HCT116 (cell line): Measurements from ENCODE around the gene PLAC8L1. TPM values are rescaled to one million over a fixed set of nuclear protein-coding genes. Genes with fewer than 3 reads are reported as not detected.

Source experiments
- ATAC-seq: fragments of 200-7000 bp; cut with Tn5 transposase; 2 replicates; pipeline ENCODE4 v1.9.1; 2020; ENCODE audit warnings: mild to moderate bottlenecking, moderate library complexity
- BruUV-seq: library from RNA; stranded (reverse); fragments of 400-500 nt; replicated peaks from 2 replicates; lab custom pipeline; 2021; lab: Mats Ljungman, UMichigan
- CTCF ChIA-PET: fragments of 300-600 bp; sonication (Branson Sonifier 250); formaldehyde crosslinking; loops from one replicate; lab custom pipeline; 2021; ENCODE audit warnings: antibody characterized with exemption; lab: Charles Lee
- POLR2A ChIA-PET: fragments of 300-600, 350-600 bp; sonication (Branson Sonifier 250); formaldehyde crosslinking; loops from one replicate; lab custom pipeline; 2021; ENCODE audit warnings: antibody characterized with exemption; lab: Charles Lee
- RAD21 ChIA-PET, 2 experiments: fragments of 300-600 bp; sonication (Branson Sonifier 250); formaldehyde crosslinking; loops; one replicate each; lab custom pipeline; 2023; ENCODE audit warnings: low total read pairs in 2 of 2; ENCODE audit not compliant: uncharacterized antibody in 2 of 2, unreplicated experiment in 2 of 2, low non-redundant PET in 1 of 2; lab: Charles Lee
- DNase-seq: peaks from one replicate; pipeline ENCODE4 v3.0.0-alpha.2; 2010; ENCODE audit warnings: low read depth, low spot score
- H2AFZ ChIP-seq: fragments of 200-600 bp; shearing (Covaris generic), sonication (generic); 2 replicates; pipeline ENCODE4 v1.6.1; 2017; ENCODE audit warnings: low read depth, mixed run types, mixed read lengths, antibody characterized with exemption, low read length; ENCODE audit not compliant: poor library complexity, severe bottlenecking
- H3K27ac ChIP-seq: 2 replicates; pipeline ENCODE4 v1.5.1; 2012; ENCODE audit warnings: low read depth, low read length
- H3K27me3 ChIP-seq: fragments of 200-600 bp; sonication (generic); 2 replicates; pipeline ENCODE4 v1.6.1; 2016; ENCODE audit warnings: mixed run types, low read length, mixed read lengths; ENCODE audit not compliant: insufficient read depth
- H3K36me3 ChIP-seq, 2 experiments: fragments of 200-500 bp in 1 of 2; fragments of 200-600 bp in 1 of 2; sonication (Bioruptor generic) in 1 of 2; sonication (generic) in 1 of 2; 2 replicates each; pipeline versions ENCODE4 v1.5.1 to v1.6.1; 2014 to 2016; ENCODE audit warnings: low read length in 2 of 2, inconsistent platforms in 1 of 2, mixed read lengths in 1 of 2, mixed run types in 1 of 2; ENCODE audit not compliant: insufficient read depth in 2 of 2, control insufficient read depth in 1 of 2
- H3K4me1 ChIP-seq, 2 experiments: fragments of 200-600 bp in 1 of 2; sonication (generic) in 1 of 2; 2 replicates each; pipeline versions ENCODE4 v1.5.1 to v1.6.1; 2012 to 2017; ENCODE audit warnings: low read length in 2 of 2, inconsistent platforms in 1 of 2, mild to moderate bottlenecking in 1 of 2, mixed read lengths in 1 of 2, mixed run types in 1 of 2, moderate library complexity in 1 of 2; ENCODE audit not compliant: insufficient read depth in 2 of 2, control insufficient read depth in 1 of 2
- H3K4me2 ChIP-seq: fragments of 200-600 bp; sonication (generic); 2 replicates; pipeline ENCODE4 v1.6.1; 2017; ENCODE audit warnings: mixed run types, low read length, mixed read lengths
- H3K4me3 ChIP-seq, 2 experiments: fragments of 200-600 bp in 1 of 2; sonication (generic) in 1 of 2; replicated peaks in 1 of 2; 2 replicates each; pipeline ENCODE4 v1.5.1; 2011 to 2016; ENCODE audit warnings: low read length in 2 of 2, control low read depth in 1 of 2, low read depth in 1 of 2, mild to moderate bottlenecking in 1 of 2, mixed read lengths in 1 of 2, mixed run types in 1 of 2
- H3K79me2 ChIP-seq: fragments of 200-600 bp; sonication (generic); 2 replicates; pipeline ENCODE4 v1.6.1; 2017; ENCODE audit warnings: mild to moderate bottlenecking, mixed run types, low read length, moderate library complexity, mixed read lengths; ENCODE audit not compliant: insufficient read depth
- H3K9ac ChIP-seq: fragments of 200-600 bp; sonication (generic); 2 replicates; pipeline ENCODE4 v1.6.1; 2016; ENCODE audit warnings: low read length, mixed read lengths
- H3K9me2 ChIP-seq: fragments of 200-600 bp; sonication (generic), shearing (Covaris generic); 2 replicates; pipeline ENCODE4 v1.6.1; 2017; ENCODE audit warnings: mixed run types, mild to moderate bottlenecking, moderate library complexity; ENCODE audit not compliant: insufficient read depth
- H3K9me3 ChIP-seq, 2 experiments: fragments of 200-500 bp in 1 of 2; fragments of 200-600 bp in 1 of 2; sonication (Bioruptor generic) in 1 of 2; sonication (generic) in 1 of 2; 2 replicates each; pipeline ENCODE4 v1.6.1; 2014 to 2017; ENCODE audit warnings: low read length in 2 of 2, mixed read lengths in 2 of 2, inconsistent platforms in 1 of 2, low read depth in 1 of 2, mild to moderate bottlenecking in 1 of 2, mixed run types in 1 of 2, moderate library complexity in 1 of 2; ENCODE audit not compliant: control insufficient read depth in 1 of 2, insufficient read depth in 1 of 2
- H4K20me1 ChIP-seq: fragments of 200-600 bp; sonication (generic), shearing (Covaris generic); 2 replicates; pipeline ENCODE4 v1.6.1; 2017; ENCODE audit warnings: mixed run types, mild to moderate bottlenecking, moderate library complexity; ENCODE audit not compliant: insufficient read depth
- CEBPB ChIP-seq: IDR thresholded peaks from 2 replicates; pipeline ENCODE4 v1.6.1; 2012; ENCODE audit warnings: low read depth
- CTCF ChIP-seq, 3 experiments: fragments of 200-600 bp in 1 of 3; sonication (generic) in 1 of 3; IDR thresholded peaks in 2 of 3; conservative IDR thresholded peaks in 1 of 3; 2 replicates each; pipeline ENCODE4 v1.5.1; 2012 to 2017; ENCODE audit warnings: low read depth in 2 of 3, low read length in 2 of 3, antibody characterized with exemption in 1 of 3, borderline replicate concordance in 1 of 3, control low read depth in 1 of 3, mild to moderate bottlenecking in 1 of 3, mixed read lengths in 1 of 3, mixed run types in 1 of 3, moderate library complexity in 1 of 3; ENCODE audit not compliant: insufficient read depth in 1 of 3
- EGR1 ChIP-seq: IDR thresholded peaks from 2 replicates; pipeline ENCODE4 v1.6.1; 2012; ENCODE audit warnings: low read depth
- ELF1 ChIP-seq: IDR thresholded peaks from 2 replicates; pipeline ENCODE4 v1.6.1; 2012; ENCODE audit warnings: low read depth, borderline replicate concordance
- EZH2phosphoT487 ChIP-seq: fragments of 200-600 bp; IDR thresholded peaks from 2 replicates; pipeline ENCODE4 v1.6.1; 2018; ENCODE audit warnings: antibody characterized with exemption, borderline replicate concordance
- POLR2A ChIP-seq: IDR thresholded peaks from 2 replicates; pipeline ENCODE4 v1.7.0; 2011; ENCODE audit warnings: borderline replicate concordance; ENCODE audit not compliant: insufficient read depth, insufficient read length; ENCODE audit errors: extremely low read depth
- RAD21 ChIP-seq: IDR thresholded peaks from 2 replicates; pipeline ENCODE4 v1.6.1; 2012; ENCODE audit warnings: low read depth, mild to moderate bottlenecking
- SRF ChIP-seq: IDR thresholded peaks from 2 replicates; pipeline ENCODE4 v1.6.1; 2012; ENCODE audit warnings: low read depth
- YY1 ChIP-seq: IDR thresholded peaks from 2 replicates; pipeline ENCODE4 v1.6.1; 2011; ENCODE audit warnings: low read length, low read depth, moderate library complexity, mild to moderate bottlenecking; ENCODE audit not compliant: insufficient replicate concordance; ENCODE audit errors: extremely low read depth
- intact Hi-C: fragments of 100-400 bp; cut with micrococcal nuclease; formaldehyde crosslinking; loops from 2 replicates; pipeline ENCODE4 v1.10.0; 2022
- total RNA-seq: library from RNA; stranded (reverse); gene quantifications from one replicate; pipeline ENCODE4 v1.2.1, GENCODE V29; 2021; ENCODE audit not compliant: unreplicated experiment
- TF ChIP-seq, protein P1 (sequence below): IDR thresholded peaks from 2 replicates; pipeline ENCODE4 v1.6.1; 2012

The PLAC8L1 gene
- total RNA-seq, 1 experiment from 2014 or later, result 2.6 TPM

DNA sequence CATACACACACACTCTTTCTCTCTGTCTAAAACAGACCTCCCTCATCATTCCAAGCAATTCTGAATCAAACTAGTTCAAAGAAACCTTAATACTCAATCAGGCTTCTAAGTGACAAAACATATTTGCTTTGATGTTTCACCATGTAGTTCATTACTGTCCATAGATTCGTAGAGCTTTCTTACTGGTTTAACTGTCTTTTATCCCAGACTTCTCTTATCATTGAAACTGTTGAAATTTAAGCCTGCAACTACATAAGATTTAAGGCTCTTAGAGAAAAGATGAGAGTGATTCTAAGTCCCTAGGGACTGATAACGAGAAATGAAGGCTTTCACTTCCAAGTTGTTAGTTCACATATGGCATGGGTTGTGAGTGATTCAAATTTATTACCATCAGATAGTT is 11.0 kb upstream of the PLAC8L1 start:
- H3K9me2 ChIP-seq, result no peaks in the 10 kb centered on the region
- no peaks in the 10 kb centered on the region for H3K27me3 ChIP-seq
- TF ChIP-seq POLR2A (no peak), CEBPB (no peak), YY1 (no peak), EZH2phosphoT487 (no peak), ELF1 (no peak), RAD21 (no peak), CTCF (IDR thresholded peaks at IDR 0.05 in 2 of 3, conservative IDR thresholded peaks at IDR 0.05 in 1 of 3; ENCODE audit: borderline replicate concordance in 1 of 3, insufficient read depth in 1 of 3, low read depth in 2 of 3, low read length in 2 of 3) (no peak), EGR1 (no peak), SRF (no peak)
- TF ChIP-seq, protein P1, sequence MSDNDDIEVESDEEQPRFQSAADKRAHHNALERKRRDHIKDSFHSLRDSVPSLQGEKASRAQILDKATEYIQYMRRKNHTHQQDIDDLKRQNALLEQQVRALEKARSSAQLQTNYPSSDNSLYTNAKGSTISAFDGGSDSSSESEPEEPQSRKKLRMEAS, result no peak
- DNase-seq (no peak), ATAC-seq (no peak)
- H3K4me3 ChIP-seq, result no peak overlapping the region
- H3K36me3 ChIP-seq, result peaks cover 34 to 37% of the 10 kb centered on the region in 2 experiments
- H3K9ac ChIP-seq, result no peak overlapping the region
- intact Hi-C loops, result no loop called here
- ChIA-PET POLR2A (no interaction called here), CTCF (no interaction called here), RAD21 (no interaction called here)
- no peaks in the 10 kb centered on the region for H3K9me3 ChIP-seq
- BruUV-seq, result no TSS peak
- no peak overlapping the region for H3K4me2 ChIP-seq
- H2AFZ ChIP-seq, result no peak overlapping the region
- H3K79me2 ChIP-seq, result no peaks in the 10 kb centered on the region
- H4K20me1 ChIP-seq, result no peaks in the 10 kb centered on the region
- H3K4me1 ChIP-seq, result no peaks in the 10 kb centered on the region
- no peak overlapping the region for H3K27ac ChIP-seq
